K562 (cell line): Measurements from ENCODE around the gene SPINK5. TPM values are rescaled to one million over a fixed set of nuclear protein-coding genes. Genes with fewer than 3 reads are reported as not detected.

Experiments used
- ATAC-seq: fragments of 200-7000 bp; cut with Tn5 transposase; 3 replicates; pipeline ENCODE4 v1.9.1; 2020; ENCODE audit warnings: moderate library complexity
- BruUV-seq: library from RNA; stranded (reverse); fragments of 400-500 nt; replicated peaks from 2 replicates; lab custom pipeline; 2021; lab: Mats Ljungman, UMichigan
- CTCF ChIA-PET: fragments of 300-600 bp; formaldehyde crosslinking; extraction: SDS; loops from one replicate; lab custom pipeline; 2021; ENCODE audit warnings: low intra/inter-chr PET ratio; lab: Yijun Ruan, JAX
- POLR2A ChIA-PET: fragments of 300-600, 350-650 bp; sonication (Branson Sonifier 250); formaldehyde crosslinking; extraction: SDS; loops from one replicate; lab custom pipeline; 2021; ENCODE audit warnings: antibody characterized with exemption, inconsistent platforms; lab: Yijun Ruan, JAX
- DNase-seq, 4 experiments: peaks; one replicate each; pipeline versions ENCODE4 v3.0.0 to v3.0.0-alpha.2; 2011 to 2018; ENCODE audit warnings: low spot score in 3 of 4, mixed read lengths in 3 of 4; ENCODE audit errors: extremely low read depth in 1 of 4
- FAIRE-seq: peaks from 2 replicates; lab custom pipeline; 2011; peaks lifted over from hg19 to GRCh38; lab: Jason Lieb, UNC
- H2AFZ ChIP-seq: 2 replicates; pipeline ENCODE4 v1.6.0; 2011; ENCODE audit warnings: low read depth, low read length, control low read depth, inconsistent platforms
- H3K27ac ChIP-seq: fragments of 200-600 bp; 3 replicates; pipeline ENCODE4 v1.8.0; 2011; ENCODE audit warnings: low read depth, mild to moderate bottlenecking, control low read depth, inconsistent platforms, low read length, moderate library complexity, mixed read lengths; ENCODE audit errors: extremely low read depth
- H3K27me3 ChIP-seq, 2 experiments: fragments of 300-600 bp in 1 of 2; 2 replicates in 1 of 2; 3 replicates in 1 of 2; pipeline versions ENCODE4 v1.6.0 to v1.8.0; 2011; ENCODE audit warnings: inconsistent platforms in 2 of 2, low read length in 2 of 2, mild to moderate bottlenecking in 1 of 2, mixed read lengths in 1 of 2, moderate library complexity in 1 of 2; ENCODE audit not compliant: control insufficient read depth in 2 of 2, insufficient read depth in 2 of 2
- H3K36me3 ChIP-seq: fragments of 300-600 bp; 3 replicates; pipeline ENCODE4 v1.8.0; 2011; ENCODE audit warnings: mild to moderate bottlenecking, low read length, inconsistent platforms; ENCODE audit not compliant: control insufficient read depth, insufficient read depth
- H3K4me1 ChIP-seq, 2 experiments: fragments of 200-600 bp in 1 of 2; replicated peaks in 1 of 2; 2 replicates in 1 of 2; 3 replicates in 1 of 2; pipeline versions ENCODE4 v1.5.1 to v1.8.0; 2011; ENCODE audit warnings: inconsistent platforms in 2 of 2, low read length in 2 of 2, mild to moderate bottlenecking in 1 of 2, mixed read lengths in 1 of 2, moderate library complexity in 1 of 2; ENCODE audit not compliant: control insufficient read depth in 2 of 2, insufficient read depth in 2 of 2
- H3K4me2 ChIP-seq: 2 replicates; pipeline ENCODE4 v1.6.1; 2011; ENCODE audit warnings: low read length, control low read depth, inconsistent platforms, mixed read lengths; ENCODE audit not compliant: insufficient read depth
- H3K4me3 ChIP-seq: fragments of 200-600 bp; sonication (generic), shearing (Covaris generic); 2 replicates; pipeline ENCODE4 v1.5.1; 2016; ENCODE audit warnings: control low read depth, inconsistent platforms
- H3K79me2 ChIP-seq: fragments of 200-600 bp; 3 replicates; pipeline ENCODE4 v1.8.0; 2011; ENCODE audit warnings: low read length, inconsistent platforms; ENCODE audit not compliant: control insufficient read depth, insufficient read depth
- H3K9ac ChIP-seq, 2 experiments: 2 replicates each; pipeline versions ENCODE4 v1.6.0 to v1.6.1; 2011; ENCODE audit warnings: low read depth in 2 of 2, low read length in 2 of 2, control low read depth in 1 of 2, inconsistent platforms in 1 of 2, mild to moderate bottlenecking in 1 of 2, mixed read lengths in 1 of 2; ENCODE audit not compliant: insufficient read depth in 1 of 2
- H3K9me1 ChIP-seq: one replicate; pipeline ENCODE4 v1.6.0; 2011; ENCODE audit warnings: inconsistent platforms, mild to moderate bottlenecking, low read length, moderate library complexity; ENCODE audit not compliant: control insufficient read depth, insufficient read depth
- H3K9me3 ChIP-seq: replicated peaks from 2 replicates; pipeline ENCODE4 v1.5.1; 2011; ENCODE audit warnings: low read depth, low read length, inconsistent platforms; ENCODE audit not compliant: control insufficient read depth, insufficient read depth
- H4K20me1 ChIP-seq: replicated peaks from 2 replicates; pipeline ENCODE4 v1.6.1; 2011; ENCODE audit warnings: low read length, inconsistent platforms, mixed read lengths; ENCODE audit not compliant: control insufficient read depth, insufficient read depth
- BRCA1 ChIP-seq, 2 experiments: fragments of 450-650 bp in 1 of 2; sonication (generic) in 1 of 2; formaldehyde crosslinking in 1 of 2; IDR thresholded peaks; 2 replicates each; pipeline versions ENCODE4 v1.5.0 to v1.6.1; 2017 to 2020; ENCODE audit warnings: mild to moderate bottlenecking in 1 of 2, missing genetic modification reagents in 1 of 2
- DACH1 ChIP-seq: fragments of 450-650 bp; IDR thresholded peaks from 2 replicates; pipeline ENCODE4 v1.6.1; 2018; ENCODE audit not compliant: partially characterized antibody
- EGR1 ChIP-seq: fragments of 450-650 bp; conservative IDR thresholded peaks from 2 replicates; pipeline ENCODE4 v1.6.1; 2017; ENCODE audit warnings: mild to moderate bottlenecking
- LARP7 ChIP-seq: fragments of 450-650 bp; IDR thresholded peaks from 2 replicates; pipeline ENCODE4 v1.6.1; 2016
- NR3C1 ChIP-seq: sonication (generic); formaldehyde crosslinking; IDR thresholded peaks from 2 replicates; pipeline ENCODE4 v1.8.1; 2022; ENCODE audit warnings: missing genetic modification reagents
- SNRNP70 ChIP-seq: fragments of 200-400 bp; formaldehyde crosslinking; optimal IDR thresholded peaks from 2 replicates; pipeline ENCODE3; 2017; ENCODE audit warnings: low read depth, low read length
- ZNF3 ChIP-seq: fragments of 250-450 bp; sonication (Bioruptor Pico); IDR thresholded peaks from 2 replicates; pipeline ENCODE4 v1.5.0; 2021; ENCODE audit warnings: mild to moderate bottlenecking, moderate library complexity
- ZNF41 ChIP-seq: fragments of 250-450 bp; sonication (Bioruptor Pico); conservative IDR thresholded peaks from 2 replicates; pipeline ENCODE4 v1.4.0; 2020; ENCODE audit warnings: mild to moderate bottlenecking
- ZNF644 ChIP-seq: fragments of 200-800 bp; sonication (Bioruptor generic); IDR thresholded peaks from 2 replicates; pipeline ENCODE4 v1.6.1; 2016; ENCODE audit warnings: low read depth, missing genetic modification characterization, missing compliant biosample characterization
- WGBS: fragments of 100-300 bp; shearing (Covaris generic); methylation state at CpG from one replicate; pipeline ENCODE4 v1.1.6; 2016; ENCODE audit warnings: low coverage, mixed read lengths; ENCODE audit not compliant: insufficient coverage; ENCODE audit errors: missing lambda C conversion rate; 5-methylcytosine and 5-hydroxymethylcytosine counted together
- in situ Hi-C: fragments of 300-500 bp; cut with MboI; formaldehyde crosslinking; loops from 4 replicates; pipeline ENCODE4 v1.15.0; 2018; ENCODE audit warnings: inconsistent platforms, mixed read lengths
- intact Hi-C: fragments of 100-400 bp; cut with micrococcal nuclease; formaldehyde crosslinking; loops from 2 replicates; pipeline ENCODE4 v1.14.2; 2022
- polyA plus RNA-seq, 8 experiments: library from polyadenylated mRNA; depleted of rRNA in 4 of 8; stranded (reverse) in 5 of 8; unstranded in 3 of 8; fragments of >200 nt; fragmentation: Nextera tagmentation in 2 of 8; fragmentation: Illumina TruSeq in 1 of 8; extraction: Ambion mirVana in 2 of 8; extraction: Trizol in 1 of 8; gene quantifications; 2 replicates each; pipeline versions ENCODE4 v1.2.1 to v1.2.3, GENCODE V29; 2011 to 2014; ENCODE audit warnings: inconsistent platforms in 1 of 8, missing spikeins in 1 of 8
- total RNA-seq, 7 experiments: library from RNA; depleted of rRNA in 6 of 7; stranded (reverse); fragments of >200 nt in 6 of 7; fragmentation: Illumina TruSeq in 2 of 7; extraction: Trizol in 2 of 7; gene quantifications; 2 replicates each; pipeline versions ENCODE4 v1.2.1 to v1.2.3, GENCODE V29; 2011 to 2021; ENCODE audit warnings: low replicate concordance in 1 of 7
- TF ChIP-seq, protein P1 (sequence below), 2 experiments: IDR thresholded peaks; 2 replicates each; pipeline ENCODE4 v1.6.1; 2011; ENCODE audit warnings: borderline replicate concordance in 1 of 2, control low read depth in 1 of 2, low read depth in 1 of 2, low read length in 1 of 2, mild to moderate bottlenecking in 1 of 2, mixed read lengths in 1 of 2, moderate library complexity in 1 of 2; ENCODE audit not compliant: insufficient read depth in 1 of 2, insufficient read length in 1 of 2, poor library complexity in 1 of 2, severe bottlenecking in 1 of 2; ENCODE audit errors: extremely low read depth in 1 of 2

The SPINK5 gene
- total and polyA plus RNA-seq, 9 of the 15 experiments (the other 6 are each of a cell fraction or from before 2014, with no cell fraction given): 0.07 to 0.68 (median 0.16) TPM; not detected in 1

DNA sequence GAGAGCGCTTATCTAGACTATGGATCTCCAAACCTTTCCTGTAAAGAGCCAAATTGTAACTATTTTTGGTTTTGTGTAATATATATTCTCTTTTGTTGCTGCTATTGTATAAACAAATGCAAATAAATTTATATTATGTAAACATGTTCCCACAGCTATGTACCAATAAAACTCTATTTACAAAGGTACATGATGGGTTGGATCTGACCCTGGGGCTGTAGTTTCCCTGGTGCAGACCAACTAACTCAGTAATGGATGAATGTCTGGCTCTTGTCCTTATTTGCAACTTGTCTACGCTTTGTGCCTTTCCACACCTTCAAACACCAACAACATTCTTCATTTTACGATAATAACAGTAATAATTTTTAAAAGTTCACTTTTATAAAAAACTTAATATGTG, 77.1 kb downstream of the SPINK5 start:
- no peak for FAIRE-seq
- H3K4me2 ChIP-seq: no peak overlapping the region
- CTCF ChIA-PET: no interaction called here

DNA sequence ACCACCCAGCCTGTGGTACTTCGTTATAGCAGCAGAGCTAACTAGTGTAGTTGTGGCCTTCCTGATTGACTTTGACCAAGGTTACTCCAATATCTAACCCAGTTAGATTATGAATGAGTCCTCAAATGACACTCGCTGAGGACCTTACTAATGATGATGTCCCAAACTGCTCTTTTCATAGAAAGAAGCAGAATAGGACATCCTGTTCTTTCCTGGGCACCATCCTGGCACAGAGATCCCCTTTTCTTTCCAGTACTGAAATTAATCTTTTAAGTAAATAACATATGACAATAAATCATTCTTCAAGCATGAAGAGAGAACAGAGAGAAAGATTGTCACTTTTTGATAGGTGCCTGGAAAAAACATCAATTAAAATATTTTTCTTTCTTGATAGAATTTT, 77.9 kb downstream of the SPINK5 start:
- FAIRE-seq (no peak), ATAC-seq (no peak), DNase-seq (no peak)
- no TSS peak for BruUV-seq
- 0% methylated on average over 2 of the region's 2 CpGs for WGBS
- Histone ChIP-seq H3K4me1 (no peaks in the 10 kb centered on the region), H3K27ac (no peak overlapping the region), H4K20me1 (no peaks in the 10 kb centered on the region), H3K4me2 (no peak overlapping the region), H3K79me2 (no peaks in the 10 kb centered on the region), H3K9ac (no peak overlapping the region), H3K9me1 (no peaks in the 10 kb centered on the region), H3K9me3 (no peaks in the 10 kb centered on the region), H3K27me3 (no peaks in the 10 kb centered on the region), H3K4me3 (no peak overlapping the region), H2AFZ (no peak overlapping the region), H3K36me3 (no peaks in the 10 kb centered on the region)
- ChIA-PET POLR2A (no interaction called here), CTCF (no interaction called here)
- intact Hi-C loops (no loop called here), in situ Hi-C loops (no loop called here)
- TF ChIP-seq, protein P1, sequence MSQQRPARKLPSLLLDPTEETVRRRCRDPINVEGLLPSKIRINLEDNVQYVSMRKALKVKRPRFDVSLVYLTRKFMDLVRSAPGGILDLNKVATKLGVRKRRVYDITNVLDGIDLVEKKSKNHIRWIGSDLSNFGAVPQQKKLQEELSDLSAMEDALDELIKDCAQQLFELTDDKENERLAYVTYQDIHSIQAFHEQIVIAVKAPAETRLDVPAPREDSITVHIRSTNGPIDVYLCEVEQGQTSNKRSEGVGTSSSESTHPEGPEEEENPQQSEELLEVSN (IDR thresholded peaks at IDR 0.05; ENCODE audit: borderline replicate concordance in 1 of 2, extremely low read depth in 1 of 2, insufficient read depth in 1 of 2, insufficient read length in 1 of 2, low read depth in 1 of 2, low read length in 1 of 2, poor library complexity in 1 of 2, severe bottlenecking in 1 of 2): no peak
- TF ChIP-seq ZNF41 (CRISPR knock-in tag): no peak
- no peak for TF ChIP-seq LARP7

More for the DNA sequence above, 77.1 kb downstream of the SPINK5 start:
- Histone ChIP-seq H4K20me1 (no peaks in the 10 kb centered on the region), H3K36me3 (no peaks in the 10 kb centered on the region), H3K27ac (no peak overlapping the region), H3K9me1 (no peaks in the 10 kb centered on the region), H3K9me3 (no peaks in the 10 kb centered on the region), H3K27me3 (no peaks in the 10 kb centered on the region), H2AFZ (no peak overlapping the region), H3K4me1 (no peaks in the 10 kb centered on the region), H3K79me2 (no peaks in the 10 kb centered on the region), H3K9ac (no peak overlapping the region), H3K4me3 (no peak overlapping the region)
- intact Hi-C loops (no loop called here), in situ Hi-C loops (no loop called here)
- no peak for ATAC-seq
- TF ChIP-seq SNRNP70 (no peak), EGR1 (no peak), BRCA1 (IDR thresholded peaks at IDR 0.05) (no peak), BRCA1 (CRISPR knock-in tag; IDR thresholded peaks at IDR 0.05) (no peak), ZNF644 (tag) (no peak), NR3C1 (CRISPR knock-in tag) (no peak), ZNF3 (CRISPR knock-in tag) (no peak), DACH1 (no peak)
- BruUV-seq: no TSS peak
- POLR2A ChIA-PET: interaction anchor here (0.7 kb wide), 1 partner anchor 252 kb away, joined by 3 read pairs; no protein-coding TSS in a partner anchor
- WGBS: 0% methylated on average over 3 of the region's 3 CpGs
- no peak for DNase-seq
